SH-SY5Y (cell line): Measurements from ENCODE around the gene RPS6KA2.

Experiments
- GATA2 ChIP-seq: IDR thresholded peaks from 2 replicates; pipeline ENCODE4 v1.6.1; 2011; ENCODE audit warnings: mild to moderate bottlenecking, low read depth, low read length
- GATA3 ChIP-seq: IDR thresholded peaks from 2 replicates; pipeline ENCODE4 v1.6.1; 2011; ENCODE audit warnings: low read depth, mild to moderate bottlenecking, low read length, moderate library complexity

DNA sequence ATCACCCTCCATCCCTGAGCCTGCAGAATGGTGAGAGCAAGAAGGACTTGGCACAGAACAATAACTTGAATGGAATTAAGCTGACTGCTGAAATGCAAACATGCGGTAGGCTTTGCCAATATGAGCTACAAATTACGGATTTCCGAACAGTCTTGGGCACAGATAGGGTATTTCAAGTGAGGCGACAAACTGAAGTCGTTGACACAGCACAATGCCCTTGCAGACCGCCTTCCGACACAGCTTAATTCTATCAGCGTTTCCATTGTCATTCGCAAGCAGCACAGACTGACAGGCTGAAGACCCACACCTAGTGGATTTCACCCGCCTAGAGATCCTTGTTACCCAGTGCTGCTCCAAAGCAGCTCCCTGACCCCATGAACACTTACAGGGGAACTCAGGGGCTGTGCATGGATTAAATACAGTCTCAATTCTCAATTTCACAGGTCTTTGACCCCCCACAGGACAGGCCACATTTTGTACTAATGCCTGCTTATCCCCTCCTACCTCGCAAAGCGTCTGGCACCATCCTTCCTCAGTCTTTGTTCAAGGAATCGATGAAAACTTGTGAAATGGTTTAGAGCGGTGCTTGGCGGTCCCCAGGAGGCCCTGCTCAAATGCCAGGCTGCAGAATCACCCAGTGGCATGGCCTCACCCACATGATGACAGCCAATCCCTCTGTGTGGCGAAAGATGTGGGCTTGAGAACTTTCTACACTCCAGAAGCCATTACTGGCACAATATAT, 75.1 kb downstream of the RPS6KA2 start:
- no peak for TF ChIP-seq GATA2
- TF ChIP-seq GATA3: no peak
